Body of pancreas (tissue), 4 donors: Measurements from ENCODE around the gene DOCK9.

Experiments
- CTCF ChIP-seq, 7 experiments: fragments of 450-650 bp in 4 of 7; fragments of 200-600 bp in 3 of 7; sonication (generic) in 3 of 7; IDR thresholded peaks; one replicate each; pipeline ENCODE4 v1.5.1; 2016 to 2019; ENCODE audit warnings: antibody characterized with exemption in 7 of 7
- POLR2A ChIP-seq, 3 donors: fragments of 450-650 bp; IDR thresholded peaks; one replicate each; pipeline ENCODE4 v1.6.1; 2016; ENCODE audit warnings: antibody characterized with exemption in 3 of 3, mild to moderate bottlenecking in 2 of 3

- TF ChIP-seq CTCF (IDR thresholded peaks at IDR 0.05) (no peak), POLR2A (IDR thresholded peaks at IDR 0.05) (no peak)
These were observed 36.7 kb upstream of the DOCK9 start for GRCh38 chr13:99014522-99014921.
